ENCODE measurements around the gene WDR83. TPM values are rescaled to one million over a fixed set of nuclear protein-coding genes. Genes with fewer than 3 reads are reported as not detected.
"Not testable (repeated sequence)": the region's sequence is repeated elsewhere in the genome, so short reads cannot be mapped to it uniquely, and the experiment has no call there.

Gene WDR83
- total RNA-seq, 1 donor: 3.4 TPM

GRCh38 chr19:12689581-12690216, 23.1 kb downstream of the WDR83 start:
- Histone ChIP-seq H3K4me3 (ENCODE audit: low read length) (no peak overlapping the region), H3K4me1 (ENCODE audit: insufficient read depth, low read length) (no peaks in the 10 kb centered on the region), H3K27me3 (ENCODE audit: insufficient read depth, low read length) (no peaks in the 10 kb centered on the region), H3K9me3 (ENCODE audit: low read depth, low read length) (no peaks in the 10 kb centered on the region)

- Histone ChIP-seq H3K4me1 (ENCODE audit: insufficient read depth, low read length) (peaks cover 21% of the 10 kb centered on the region), H3K27me3 (ENCODE audit: insufficient read depth, low read length) (no peaks in the 10 kb centered on the region), H3K4me3 (ENCODE audit: low read length) (no peak overlapping the region), H3K9me3 (ENCODE audit: low read depth, low read length) (no peaks in the 10 kb centered on the region)
These were observed 26.4 kb downstream of the WDR83 start for GRCh38 chr19:12692960-12693359.

- H3K4me1 ChIP-seq (ENCODE audit: insufficient read depth, low read length): peaks cover 21% of the 10 kb centered on the region
- H3K9me3 ChIP-seq (ENCODE audit: low read depth, low read length): no peaks in the 10 kb centered on the region
- H3K4me3 ChIP-seq (ENCODE audit: low read length): no peak overlapping the region
- H3K27me3 ChIP-seq (ENCODE audit: insufficient read depth, low read length): no peaks in the 10 kb centered on the region
These were observed 28.0 kb downstream of the WDR83 start for GRCh38 chr19:12694641-12695040.

GRCh38 chr19:12695096-12695495, 28.5 kb downstream of the WDR83 start:
- Histone ChIP-seq H3K4me1 (ENCODE audit: insufficient read depth, low read length) (peaks cover 21% of the 10 kb centered on the region), H3K4me3 (ENCODE audit: low read length) (no peak overlapping the region), H3K27me3 (ENCODE audit: insufficient read depth, low read length) (no peaks in the 10 kb centered on the region), H3K9me3 (ENCODE audit: low read depth, low read length) (no peaks in the 10 kb centered on the region)

GRCh38 chr19:12695514-12695913, 28.9 kb downstream of the WDR83 start:
- H3K27me3 ChIP-seq (ENCODE audit: insufficient read depth, low read length): no peaks in the 10 kb centered on the region
- no peaks in the 10 kb centered on the region for H3K9me3 ChIP-seq (ENCODE audit: low read depth, low read length)
- no peak overlapping the region for H3K4me3 ChIP-seq (ENCODE audit: low read length)
- H3K4me1 ChIP-seq (ENCODE audit: insufficient read depth, low read length): peaks cover 21% of the 10 kb centered on the region

- Histone ChIP-seq H3K9me3 (ENCODE audit: low read depth, low read length) (no peaks in the 10 kb centered on the region), H3K4me3 (ENCODE audit: low read length) (peak overlapping the region; percentile 71), H3K27me3 (ENCODE audit: insufficient read depth, low read length) (no peaks in the 10 kb centered on the region), H3K4me1 (ENCODE audit: insufficient read depth, low read length) (peaks cover 21% of the 10 kb centered on the region)
These were observed 29.4 kb downstream of the WDR83 start for GRCh38 chr19:12695997-12696365.

- H3K4me1 ChIP-seq (ENCODE audit: insufficient read depth, low read length): peaks cover 21% of the 10 kb centered on the region
- H3K9me3 ChIP-seq (ENCODE audit: low read depth, low read length): no peaks in the 10 kb centered on the region
- no peaks in the 10 kb centered on the region for H3K27me3 ChIP-seq (ENCODE audit: insufficient read depth, low read length)
- peak within 1 kb of the TSS; percentile 71 for H3K4me3 ChIP-seq (ENCODE audit: low read length)
These were observed 30.0 kb downstream of the WDR83 start, which contains the start of gene FBXW9 for GRCh38 chr19:12696366-12697335. TSS of gene FBXW9 (minus strand) at chr19:12696631. CDS start at chr19:12696581, 50 bp downstream.

- H3K27me3 ChIP-seq (ENCODE audit: insufficient read depth, low read length); H3K9me3 ChIP-seq (ENCODE audit: low read depth, low read length); H3K4me3 ChIP-seq (ENCODE audit: low read length): not testable (repeated sequence)
- H3K4me1 ChIP-seq (ENCODE audit: insufficient read depth, low read length): peaks cover 21% of the 10 kb centered on the region
These were observed 30.8 kb downstream of the WDR83 start for GRCh38 chr19:12697425-12697824.

- no peaks in the 10 kb centered on the region for H3K27me3 ChIP-seq (ENCODE audit: insufficient read depth, low read length)
- no peak overlapping the region for H3K4me3 ChIP-seq (ENCODE audit: low read length)
- H3K9me3 ChIP-seq (ENCODE audit: low read depth, low read length): no peaks in the 10 kb centered on the region
- peaks cover 21% of the 10 kb centered on the region for H3K4me1 ChIP-seq (ENCODE audit: insufficient read depth, low read length)
These were observed 31.5 kb downstream of the WDR83 start for GRCh38 chr19:12698138-12698537.

GRCh38 chr19:12701596-12702282, 35.1 kb downstream of the WDR83 start:
- Histone ChIP-seq H3K27me3 (ENCODE audit: insufficient read depth, low read length) (no peaks in the 10 kb centered on the region), H3K4me1 (ENCODE audit: insufficient read depth, low read length) (peaks cover 6% of the 10 kb centered on the region), H3K9me3 (ENCODE audit: low read depth, low read length) (no peaks in the 10 kb centered on the region), H3K4me3 (ENCODE audit: low read length) (no peak overlapping the region)

GRCh38 chr19:12703046-12703445, 36.4 kb downstream of the WDR83 start:
- Histone ChIP-seq H3K4me3 (ENCODE audit: low read length) (no peak overlapping the region), H3K27me3 (ENCODE audit: insufficient read depth, low read length) (no peaks in the 10 kb centered on the region), H3K9me3 (ENCODE audit: low read depth, low read length) (no peaks in the 10 kb centered on the region), H3K4me1 (ENCODE audit: insufficient read depth, low read length) (no peaks in the 10 kb centered on the region)

- Histone ChIP-seq H3K9me3 (ENCODE audit: low read depth, low read length) (no peaks in the 10 kb centered on the region), H3K27me3 (ENCODE audit: insufficient read depth, low read length) (no peaks in the 10 kb centered on the region), H3K4me1 (ENCODE audit: insufficient read depth, low read length) (no peaks in the 10 kb centered on the region), H3K4me3 (ENCODE audit: low read length) (no peak overlapping the region)
These were observed 38.6 kb downstream of the WDR83 start for GRCh38 chr19:12705169-12705568.

GRCh38 chr19:12705654-12706331, 39.2 kb downstream of the WDR83 start:
- no peak overlapping the region for H3K4me3 ChIP-seq (ENCODE audit: low read length)
- no peaks in the 10 kb centered on the region for H3K27me3 ChIP-seq (ENCODE audit: insufficient read depth, low read length)
- H3K9me3 ChIP-seq (ENCODE audit: low read depth, low read length): no peaks in the 10 kb centered on the region
- no peaks in the 10 kb centered on the region for H3K4me1 ChIP-seq (ENCODE audit: insufficient read depth, low read length)

- Histone ChIP-seq H3K4me3 (ENCODE audit: low read length) (no peak overlapping the region), H3K9me3 (ENCODE audit: low read depth, low read length) (no peaks in the 10 kb centered on the region), H3K4me1 (ENCODE audit: insufficient read depth, low read length) (no peaks in the 10 kb centered on the region), H3K27me3 (ENCODE audit: insufficient read depth, low read length) (no peaks in the 10 kb centered on the region)
These were observed 39.7 kb downstream of the WDR83 start for GRCh38 chr19:12706332-12706718.

GRCh38 chr19:12708641-12709040, 42.0 kb downstream of the WDR83 start:
- Histone ChIP-seq H3K4me1 (ENCODE audit: insufficient read depth, low read length) (no peaks in the 10 kb centered on the region), H3K27me3 (ENCODE audit: insufficient read depth, low read length) (no peaks in the 10 kb centered on the region), H3K4me3 (ENCODE audit: low read length) (no peak overlapping the region), H3K9me3 (ENCODE audit: low read depth, low read length) (no peaks in the 10 kb centered on the region)
